ENCODE data around the gene EARS2. TPM values are rescaled to one million over a fixed set of nuclear protein-coding genes. Genes with fewer than 3 reads are reported as not detected.

Gene EARS2
- total RNA-seq, 2 experiments from 2014 or later, result 11.0 to 11.2 TPM

GRCh38 chr16:23579371-23579770 is 22.2 kb upstream of the EARS2 start:
- peaks cover 11% of the 10 kb centered on the region for H3K36me3 Mint-ChIP-seq
- ATAC-seq (ENCODE audit: low read depth), result no peak
- POLR2A ChIA-PET, result no interaction called here

GRCh38 chr16:23578101-23578830 is 21.1 kb upstream of the EARS2 start:
- H3K36me3 Mint-ChIP-seq, result peaks cover 9% of the 10 kb centered on the region
- no peak for ATAC-seq (ENCODE audit: low read depth)
- H3K4me1 Mint-ChIP-seq, result no peaks in the 10 kb centered on the region
- no peak overlapping the region for H3K27ac Mint-ChIP-seq
- H3K27me3 Mint-ChIP-seq, result no peaks in the 10 kb centered on the region
- H3K9me3 Mint-ChIP-seq, result no peaks in the 10 kb centered on the region
- no peak for DNase-seq
- POLR2A ChIA-PET, result no interaction called here
- H3K4me3 Mint-ChIP-seq, result no peak overlapping the region

More at GRCh38 chr16:23579371-23579770, 22.2 kb upstream of the EARS2 start:
- no peaks in the 10 kb centered on the region for H3K27me3 Mint-ChIP-seq
- no peak overlapping the region for H3K4me3 Mint-ChIP-seq
- H3K27ac Mint-ChIP-seq, result no peak overlapping the region
- H3K9me3 Mint-ChIP-seq, result no peaks in the 10 kb centered on the region
- no peaks in the 10 kb centered on the region for H3K4me1 Mint-ChIP-seq
- no peak for DNase-seq

GRCh38 chr16:23577493-23577892 is 20.3 kb upstream of the EARS2 start:
- H3K9me3 Mint-ChIP-seq, result no peaks in the 10 kb centered on the region
- no peak overlapping the region for H3K27ac Mint-ChIP-seq
- no peak overlapping the region for H3K4me3 Mint-ChIP-seq
- ATAC-seq (ENCODE audit: low read depth), result no peak
- POLR2A ChIA-PET, result no interaction called here
- no peaks in the 10 kb centered on the region for H3K4me1 Mint-ChIP-seq
- DNase-seq, result no peak
- H3K27me3 Mint-ChIP-seq, result no peaks in the 10 kb centered on the region
- H3K36me3 Mint-ChIP-seq, result peaks cover 9% of the 10 kb centered on the region

- POLR2A ChIA-PET, result no interaction called here
- no peak for DNase-seq
- no peaks in the 10 kb centered on the region for H3K4me1 Mint-ChIP-seq
- H3K9me3 Mint-ChIP-seq, result no peaks in the 10 kb centered on the region
- no peak for ATAC-seq (ENCODE audit: low read depth)
- H3K27me3 Mint-ChIP-seq, result no peaks in the 10 kb centered on the region
- no peak overlapping the region for H3K27ac Mint-ChIP-seq
- no peak overlapping the region for H3K4me3 Mint-ChIP-seq
- H3K36me3 Mint-ChIP-seq, result peaks cover 14% of the 10 kb centered on the region
Observed at GRCh38 chr16:23575834-23576233, 18.7 kb upstream of the EARS2 start.

GRCh38 chr16:23573817-23574216 is 16.7 kb upstream of the EARS2 start:
- no peaks in the 10 kb centered on the region for H3K4me1 Mint-ChIP-seq
- ATAC-seq (ENCODE audit: low read depth) (no peak), DNase-seq (no peak)
- H3K36me3 Mint-ChIP-seq, result peaks cover 13% of the 10 kb centered on the region
- H3K9me3 Mint-ChIP-seq, result no peaks in the 10 kb centered on the region
- no peak overlapping the region for H3K27ac Mint-ChIP-seq
- no peak overlapping the region for H3K4me3 Mint-ChIP-seq
- no peaks in the 10 kb centered on the region for H3K27me3 Mint-ChIP-seq
- POLR2A ChIA-PET, result no interaction called here

- peaks cover 16% of the 10 kb centered on the region for H3K36me3 Mint-ChIP-seq
- DNase-seq (no peak), ATAC-seq (ENCODE audit: low read depth) (no peak)
- H3K9me3 Mint-ChIP-seq, result no peaks in the 10 kb centered on the region
- POLR2A ChIA-PET, result no interaction called here
- no peak overlapping the region for H3K27ac Mint-ChIP-seq
- no peaks in the 10 kb centered on the region for H3K4me1 Mint-ChIP-seq
- H3K4me3 Mint-ChIP-seq, result no peak overlapping the region
- H3K27me3 Mint-ChIP-seq, result no peaks in the 10 kb centered on the region
Observed at GRCh38 chr16:23572394-23572793, 15.2 kb upstream of the EARS2 start.

GRCh38 chr16:23571895-23572294 is 14.7 kb upstream of the EARS2 start:
- Mint-ChIP-seq H3K9me3 (no peaks in the 10 kb centered on the region), H3K36me3 (peaks cover 18% of the 10 kb centered on the region), H3K4me1 (no peaks in the 10 kb centered on the region), H3K27ac (no peak overlapping the region), H3K27me3 (no peaks in the 10 kb centered on the region), H3K4me3 (no peak overlapping the region)
- DNase-seq (no peak), ATAC-seq (ENCODE audit: low read depth) (no peak)
- POLR2A ChIA-PET, result no interaction called here

GRCh38 chr16:23570992-23571632 is 14.0 kb upstream of the EARS2 start:
- Mint-ChIP-seq H3K9me3 (no peaks in the 10 kb centered on the region), H3K27me3 (no peaks in the 10 kb centered on the region), H3K27ac (no peak overlapping the region), H3K4me3 (no peak overlapping the region), H3K4me1 (no peaks in the 10 kb centered on the region), H3K36me3 (peaks cover 18% of the 10 kb centered on the region)
- ATAC-seq (ENCODE audit: low read depth) (no peak), DNase-seq (no peak)
- POLR2A ChIA-PET, result no interaction called here

GRCh38 chr16:23567602-23568001 is 10.5 kb upstream of the EARS2 start:
- H3K27me3 Mint-ChIP-seq, result no peaks in the 10 kb centered on the region
- H3K4me3 Mint-ChIP-seq, result no peak overlapping the region
- no peak for ATAC-seq (ENCODE audit: low read depth)
- no peak overlapping the region for H3K27ac Mint-ChIP-seq
- no peaks in the 10 kb centered on the region for H3K9me3 Mint-ChIP-seq
- POLR2A ChIA-PET, result no interaction called here
- H3K36me3 Mint-ChIP-seq, result peaks cover 30% of the 10 kb centered on the region
- no peak for DNase-seq
- H3K4me1 Mint-ChIP-seq, result no peaks in the 10 kb centered on the region

GRCh38 chr16:23566724-23567123 is 9.6 kb upstream of the EARS2 start:
- H3K4me3 Mint-ChIP-seq, result no peak overlapping the region
- H3K27me3 Mint-ChIP-seq, result no peaks in the 10 kb centered on the region
- no peaks in the 10 kb centered on the region for H3K4me1 Mint-ChIP-seq
- H3K9me3 Mint-ChIP-seq, result no peaks in the 10 kb centered on the region
- ATAC-seq (ENCODE audit: low read depth) (no peak), DNase-seq (no peak)
- H3K27ac Mint-ChIP-seq, result no peak overlapping the region
- peaks cover 29% of the 10 kb centered on the region for H3K36me3 Mint-ChIP-seq
- POLR2A ChIA-PET, result no interaction called here

- H3K36me3 Mint-ChIP-seq, result peaks cover 23% of the 10 kb centered on the region
- no peak overlapping the region for H3K4me3 Mint-ChIP-seq
- peaks cover 8% of the 10 kb centered on the region for H3K4me1 Mint-ChIP-seq
- no peaks in the 10 kb centered on the region for H3K27me3 Mint-ChIP-seq
- no peak overlapping the region for H3K27ac Mint-ChIP-seq
- no peaks in the 10 kb centered on the region for H3K9me3 Mint-ChIP-seq
- DNase-seq (no peak), ATAC-seq (ENCODE audit: low read depth) (no peak)
- POLR2A ChIA-PET, result no interaction called here
Observed at GRCh38 chr16:23564575-23565363, 7.6 kb upstream of the EARS2 start.

GRCh38 chr16:23563186-23563585 is 6.0 kb upstream of the EARS2 start:
- H3K27ac Mint-ChIP-seq, result no peak overlapping the region
- ATAC-seq (ENCODE audit: low read depth), result no peak
- H3K36me3 Mint-ChIP-seq, result peaks cover 18% of the 10 kb centered on the region
- DNase-seq, result no peak
- H3K9me3 Mint-ChIP-seq, result no peaks in the 10 kb centered on the region
- peaks cover 15% of the 10 kb centered on the region for H3K4me1 Mint-ChIP-seq
- H3K27me3 Mint-ChIP-seq, result no peaks in the 10 kb centered on the region
- H3K4me3 Mint-ChIP-seq, result no peak overlapping the region
- POLR2A ChIA-PET, result no interaction called here

- Mint-ChIP-seq H3K36me3 (peaks cover 16% of the 10 kb centered on the region), H3K9me3 (no peaks in the 10 kb centered on the region), H3K27ac (no peak overlapping the region), H3K27me3 (no peaks in the 10 kb centered on the region), H3K4me1 (peaks cover 15% of the 10 kb centered on the region), H3K4me3 (no peak overlapping the region)
- DNase-seq, result no peak
- ATAC-seq (ENCODE audit: low read depth), result no peak
- POLR2A ChIA-PET, result no interaction called here
Observed at GRCh38 chr16:23562505-23562904, 5.4 kb upstream of the EARS2 start.

GRCh38 chr16:23561586-23561985 is 4.4 kb upstream of the EARS2 start:
- POLR2A ChIA-PET, result interaction anchor here (0.6 kb wide), 1 partner anchor 34 kb away, joined by 3 read pairs; no protein-coding TSS in a partner anchor
- H3K36me3 Mint-ChIP-seq, result peaks cover 16% of the 10 kb centered on the region
- H3K4me1 Mint-ChIP-seq, result peaks cover 18% of the 10 kb centered on the region
- no peaks in the 10 kb centered on the region for H3K9me3 Mint-ChIP-seq
- H3K4me3 Mint-ChIP-seq, result no peak overlapping the region
- DNase-seq (no peak), ATAC-seq (ENCODE audit: low read depth) (no peak)
- no peak overlapping the region for H3K27ac Mint-ChIP-seq
- H3K27me3 Mint-ChIP-seq, result no peaks in the 10 kb centered on the region

Data from activated naive CD8-positive, alpha-beta T cell treated with anti-CD3 and anti-CD28 coated beads, Interleukin-2, amount 10 ng/mL, durations not matched to agents 7 days and 5 days (primary cell).